Neural cell (in vitro differentiated cells): Measurements from ENCODE around the gene A1CF.

Experiments used
- CTCF ChIP-seq: fragments of 450-650 bp; IDR thresholded peaks from 2 replicates; pipeline ENCODE4 v1.5.1; 2014; ENCODE audit warnings: antibody characterized with exemption, mild to moderate bottlenecking, moderate library complexity; ENCODE audit not compliant: poor library complexity, severe bottlenecking
- EP300 ChIP-seq: fragments of 450-650 bp; conservative IDR thresholded peaks from 2 replicates; pipeline ENCODE4 v1.6.1; 2014; ENCODE audit warnings: antibody characterized with exemption, mild to moderate bottlenecking, moderate library complexity; ENCODE audit not compliant: poor library complexity, severe bottlenecking
- EZH2 ChIP-seq: fragments of 200-600, 300-800 bp; shearing (Covaris generic), sonication (generic); IDR thresholded peaks from 2 replicates; pipeline ENCODE4 v1.6.1; 2014; ENCODE audit warnings: antibody characterized with exemption, low read length, borderline replicate concordance, mild to moderate bottlenecking; ENCODE audit not compliant: insufficient read depth, poor library complexity, severe bottlenecking
- RAD21 ChIP-seq: fragments of 450-650 bp; conservative IDR thresholded peaks from 2 replicates; pipeline ENCODE4 v1.6.1; 2014; ENCODE audit warnings: antibody characterized with exemption, mild to moderate bottlenecking, moderate library complexity
- TAF1 ChIP-seq: IDR thresholded peaks from 2 replicates; pipeline ENCODE4 v1.6.1; 2012; ENCODE audit warnings: low read depth

GRCh38 chr10:50853557-50853956 is 31.9 kb downstream of the A1CF start:
- TF ChIP-seq CTCF = no peak
- TF ChIP-seq TAF1 = no peak
- TF ChIP-seq EZH2 = no peak
- TF ChIP-seq EP300 = no peak
- no peak for TF ChIP-seq RAD21
